VCaP (cell line): ENCODE measurements around the gene RAD51AP1.

Experiments used
- H3K27ac ChIP-seq: fragments of 450-650 bp; 2 replicates; pipeline ENCODE4 v1.5.1; 2017
- CTCF ChIP-seq: fragments of 450-650 bp; conservative IDR thresholded peaks from 2 replicates; pipeline ENCODE4 v1.5.1; 2017; ENCODE audit warnings: mild to moderate bottlenecking, moderate library complexity

Gene RAD51AP1

GRCh38 chr12:4564818-4565217 lies 26.1 kb downstream of the RAD51AP1 start:
- TF ChIP-seq CTCF: no peak
- H3K27ac ChIP-seq: no peak overlapping the region

- H3K27ac ChIP-seq: peak overlapping the region; percentile 69
- no peak for TF ChIP-seq CTCF
Measured at GRCh38 chr12:4566474-4566873, 27.8 kb downstream of the RAD51AP1 start.

- TF ChIP-seq CTCF: no peak
- peak overlapping the region; percentile 69 for H3K27ac ChIP-seq
Measured at GRCh38 chr12:4567073-4567881, 28.6 kb downstream of the RAD51AP1 start.

- no peak for TF ChIP-seq CTCF
- no peak overlapping the region for H3K27ac ChIP-seq
Measured at GRCh38 chr12:4569261-4569660, 30.6 kb downstream of the RAD51AP1 start.

GRCh38 chr12:4572680-4573079 lies 34.0 kb downstream of the RAD51AP1 start:
- no peak for TF ChIP-seq CTCF
- no peak overlapping the region for H3K27ac ChIP-seq

- no peak overlapping the region for H3K27ac ChIP-seq
- TF ChIP-seq CTCF: peak; percentile 68
Measured at GRCh38 chr12:4579305-4580102, 40.8 kb downstream of the RAD51AP1 start.

GRCh38 chr12:4580281-4580688 lies 41.6 kb downstream of the RAD51AP1 start:
- no peak for TF ChIP-seq CTCF
- H3K27ac ChIP-seq: no peak overlapping the region
